GM23338 (cell line): ENCODE results near the gene ARMC5. TPM values are rescaled to one million over a fixed set of nuclear protein-coding genes. Genes with fewer than 3 reads are reported as not detected.
"Not testable (repeated sequence)": the region's sequence is repeated elsewhere in the genome, so short reads cannot be mapped to it uniquely, and the experiment has no call there.

Experiments
- ATAC-seq: fragments of 200-7000 bp; cut with Tn5 transposase; 3 replicates; pipeline ENCODE4 v1.9.1; 2020
- DNase-seq: peaks from one replicate; pipeline ENCODE4 v3.0.0-alpha.2; 2015; ENCODE audit warnings: low spot score
- H2AFZ ChIP-seq: fragments of 200-600 bp; sonication (generic); 2 replicates; pipeline ENCODE4 v1.8.0; 2016; ENCODE audit warnings: antibody characterized with exemption, mild to moderate bottlenecking, moderate library complexity
- H3F3A ChIP-seq: fragments of 200-600 bp; sonication (generic); replicated peaks from 2 replicates; pipeline ENCODE4 v1.8.0; 2017; ENCODE audit warnings: antibody characterized with exemption, mixed run types, low read depth
- H3K27ac ChIP-seq: fragments of 200-600 bp; sonication (generic); 2 replicates; pipeline ENCODE4 v1.6.1; 2016; ENCODE audit warnings: low read depth
- H3K27me3 ChIP-seq: fragments of 200-600 bp; sonication (generic); 2 replicates; pipeline ENCODE4 v1.8.0; 2016; ENCODE audit warnings: mild to moderate bottlenecking, mixed run types, moderate library complexity; ENCODE audit not compliant: insufficient read depth
- H3K36me3 ChIP-seq: fragments of 200-600 bp; sonication (generic); 2 replicates; pipeline ENCODE4 v1.8.0; 2016; ENCODE audit warnings: mild to moderate bottlenecking; ENCODE audit not compliant: insufficient read depth
- H3K4me1 ChIP-seq: fragments of 200-600 bp; sonication (generic); 2 replicates; pipeline ENCODE4 v1.8.0; 2016; ENCODE audit warnings: mild to moderate bottlenecking, moderate library complexity; ENCODE audit not compliant: insufficient read depth
- H3K4me2 ChIP-seq: fragments of 200-600 bp; sonication (generic); 2 replicates; pipeline ENCODE4 v1.7.1; 2017; ENCODE audit warnings: mixed run types
- H3K4me3 ChIP-seq: fragments of 200-600 bp; sonication (generic); 2 replicates; pipeline ENCODE4 v1.6.1; 2016; ENCODE audit warnings: mixed run types
- H3K79me2 ChIP-seq: fragments of 200-600 bp; sonication (generic); replicated peaks from 2 replicates; pipeline ENCODE4 v1.8.0; 2017; ENCODE audit warnings: mild to moderate bottlenecking; ENCODE audit not compliant: insufficient read depth
- H3K9me2 ChIP-seq: fragments of 200-600 bp; sonication (generic); 2 replicates; pipeline ENCODE4 v1.8.0; 2017; ENCODE audit not compliant: insufficient read depth
- H4K20me1 ChIP-seq: fragments of 200-600 bp; sonication (generic); replicated peaks from 2 replicates; pipeline ENCODE4 v1.8.0; 2017; ENCODE audit warnings: mild to moderate bottlenecking; ENCODE audit not compliant: insufficient read depth
- H3K27ac Mint-ChIP-seq: 2 replicates; pipeline ENCODE4 v1.8.0; 2020; ENCODE audit warnings: inconsistent platforms, mild to moderate bottlenecking, moderate library complexity, mixed read lengths
- H3K27me3 Mint-ChIP-seq: 3 replicates; pipeline ENCODE4 v1.8.0; 2022; ENCODE audit warnings: low read depth, mild to moderate bottlenecking, moderate library complexity, mixed read lengths, inconsistent platforms; ENCODE audit not compliant: insufficient read depth, poor library complexity
- H3K36me3 Mint-ChIP-seq: 3 replicates; pipeline ENCODE4 v1.8.0; 2021; ENCODE audit warnings: low read depth, mild to moderate bottlenecking, inconsistent platforms, moderate library complexity, mixed read lengths
- H3K4me1 Mint-ChIP-seq: 3 replicates; pipeline ENCODE4 v1.8.0; 2020; ENCODE audit warnings: mild to moderate bottlenecking, inconsistent platforms, mixed read lengths
- H3K4me3 Mint-ChIP-seq: 3 replicates; pipeline ENCODE4 v1.8.0; 2021; ENCODE audit warnings: moderate library complexity, mild to moderate bottlenecking, inconsistent platforms, mixed read lengths
- H3K9me3 Mint-ChIP-seq: 3 replicates; pipeline ENCODE4 v1.8.0; 2020; ENCODE audit warnings: moderate library complexity, mild to moderate bottlenecking, inconsistent platforms, mixed read lengths
- CREB1 ChIP-seq: fragments of 250-450 bp; sonication (Bioruptor Pico); IDR thresholded peaks from 2 replicates; pipeline ENCODE4 v1.5.0; 2020; ENCODE audit warnings: low read depth, mild to moderate bottlenecking, moderate library complexity
- EZH2 ChIP-seq: fragments of 200-600 bp; sonication (generic); IDR thresholded peaks from one replicate; pipeline ENCODE4 v1.8.0; 2017; ENCODE audit warnings: antibody characterized with exemption, mild to moderate bottlenecking, low read depth; ENCODE audit not compliant: unreplicated experiment
- EZH2phosphoT487 ChIP-seq: fragments of 200-600 bp; sonication (generic); IDR thresholded peaks from one replicate; pipeline ENCODE4 v1.8.1; 2018; ENCODE audit warnings: antibody characterized with exemption; ENCODE audit not compliant: unreplicated experiment
- JUNB ChIP-seq: IDR thresholded peaks from one replicate; pipeline ENCODE4 v1.6.1; 2016; ENCODE audit warnings: antibody characterized with exemption; ENCODE audit not compliant: unreplicated experiment
- POLR2AphosphoS5 ChIP-seq: IDR thresholded peaks from 2 replicates; pipeline ENCODE4 v1.6.1; 2016; ENCODE audit warnings: antibody characterized with exemption, low read depth
- ZNF331 ChIP-seq: fragments of 250-450 bp; sonication (Bioruptor Pico); IDR thresholded peaks from 2 replicates; pipeline ENCODE4 v1.5.0; 2020; ENCODE audit warnings: low read depth, mild to moderate bottlenecking, moderate library complexity
- polyA plus RNA-seq: library from polyadenylated mRNA; unstranded; fragments of >200 nt; fragmentation: Nextera tagmentation; extraction: Ambion mirVana; gene quantifications from 2 replicates; pipeline ENCODE4 v1.2.1, GENCODE V29; 2016
- total RNA-seq: library from RNA; depleted of rRNA; stranded (reverse); fragments of >200 nt; shearing (Covaris generic); gene quantifications from 2 replicates; pipeline ENCODE4 v1.2.3, GENCODE V29; 2014
- TF ChIP-seq, protein P1 (sequence below), 2 experiments: fragments of 200-600 bp in 1 of 2; sonication (generic) in 1 of 2; conservative IDR thresholded peaks; 2 replicates each; pipeline versions ENCODE4 v1.5.1 to v1.6.1; 2016 to 2017; ENCODE audit warnings: antibody characterized with exemption in 2 of 2, low read depth in 2 of 2, mild to moderate bottlenecking in 2 of 2, moderate library complexity in 1 of 2
- TF ChIP-seq, protein P2 (sequence below): IDR thresholded peaks from one replicate; pipeline ENCODE4 v1.6.1; 2018; ENCODE audit warnings: antibody characterized with exemption; ENCODE audit not compliant: unreplicated experiment

ARMC5 gene
- total and polyA plus RNA-seq, 2 experiments from 2014 or later: 5.9 to 11.3 TPM

DNA sequence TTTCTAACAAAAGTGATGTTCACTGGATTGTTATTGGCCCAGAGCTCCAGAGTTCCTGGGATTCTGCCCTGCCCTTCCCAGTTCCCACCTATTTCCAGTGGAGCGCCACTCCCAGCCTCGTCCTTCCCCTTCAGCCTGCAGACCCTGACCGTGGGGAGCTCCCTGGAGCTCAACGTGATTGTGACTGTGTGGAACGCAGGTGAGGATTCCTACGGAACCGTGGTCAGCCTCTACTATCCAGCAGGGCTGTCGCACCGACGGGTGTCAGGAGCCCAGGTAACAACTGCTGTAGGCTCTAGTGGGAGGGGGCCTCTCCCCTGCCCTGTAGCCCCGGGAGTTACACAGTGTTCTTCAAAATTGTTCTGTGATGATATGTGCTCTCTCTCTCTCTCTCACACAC is 42.9 kb upstream of the ARMC5 start:
- H4K20me1 ChIP-seq: no peaks in the 10 kb centered on the region
- no peak overlapping the region for H3K27ac Mint-ChIP-seq
- no peaks in the 10 kb centered on the region for H3K36me3 ChIP-seq
- H3K4me1 Mint-ChIP-seq: no peaks in the 10 kb centered on the region
- H3K79me2 ChIP-seq: no peaks in the 10 kb centered on the region
- no peaks in the 10 kb centered on the region; the same call in 2 of the 3 replicates for H3K36me3 Mint-ChIP-seq
- H3K27me3 ChIP-seq: no peaks in the 10 kb centered on the region
- H3K9me2 ChIP-seq: no peaks in the 10 kb centered on the region
- no peak overlapping the region for H3K4me3 ChIP-seq
- H3F3A ChIP-seq: no peaks in the 10 kb centered on the region
- H3K4me1 ChIP-seq: no peaks in the 10 kb centered on the region
- no peak for DNase-seq
- no peak for ATAC-seq
- TF ChIP-seq POLR2AphosphoS5 (no peak), EZH2 (no peak), JUNB (no peak), EZH2phosphoT487 (no peak)
- TF ChIP-seq, protein P1, sequence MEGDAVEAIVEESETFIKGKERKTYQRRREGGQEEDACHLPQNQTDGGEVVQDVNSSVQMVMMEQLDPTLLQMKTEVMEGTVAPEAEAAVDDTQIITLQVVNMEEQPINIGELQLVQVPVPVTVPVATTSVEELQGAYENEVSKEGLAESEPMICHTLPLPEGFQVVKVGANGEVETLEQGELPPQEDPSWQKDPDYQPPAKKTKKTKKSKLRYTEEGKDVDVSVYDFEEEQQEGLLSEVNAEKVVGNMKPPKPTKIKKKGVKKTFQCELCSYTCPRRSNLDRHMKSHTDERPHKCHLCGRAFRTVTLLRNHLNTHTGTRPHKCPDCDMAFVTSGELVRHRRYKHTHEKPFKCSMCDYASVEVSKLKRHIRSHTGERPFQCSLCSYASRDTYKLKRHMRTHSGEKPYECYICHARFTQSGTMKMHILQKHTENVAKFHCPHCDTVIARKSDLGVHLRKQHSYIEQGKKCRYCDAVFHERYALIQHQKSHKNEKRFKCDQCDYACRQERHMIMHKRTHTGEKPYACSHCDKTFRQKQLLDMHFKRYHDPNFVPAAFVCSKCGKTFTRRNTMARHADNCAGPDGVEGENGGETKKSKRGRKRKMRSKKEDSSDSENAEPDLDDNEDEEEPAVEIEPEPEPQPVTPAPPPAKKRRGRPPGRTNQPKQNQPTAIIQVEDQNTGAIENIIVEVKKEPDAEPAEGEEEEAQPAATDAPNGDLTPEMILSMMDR (conservative IDR thresholded peaks at IDR 0.05; ENCODE audit: low read depth in 2 of 2): no peak
- H2AFZ ChIP-seq: no peak overlapping the region
- H3K4me2 ChIP-seq: no peak overlapping the region
- no peak overlapping the region for H3K4me3 Mint-ChIP-seq
- peaks cover 2% of the 10 kb centered on the region; the same call in 2 of the 3 replicates for H3K9me3 Mint-ChIP-seq
- peaks cover 7% of the 10 kb centered on the region for H3K27me3 Mint-ChIP-seq
- H3K27ac ChIP-seq: no peak overlapping the region

DNA sequence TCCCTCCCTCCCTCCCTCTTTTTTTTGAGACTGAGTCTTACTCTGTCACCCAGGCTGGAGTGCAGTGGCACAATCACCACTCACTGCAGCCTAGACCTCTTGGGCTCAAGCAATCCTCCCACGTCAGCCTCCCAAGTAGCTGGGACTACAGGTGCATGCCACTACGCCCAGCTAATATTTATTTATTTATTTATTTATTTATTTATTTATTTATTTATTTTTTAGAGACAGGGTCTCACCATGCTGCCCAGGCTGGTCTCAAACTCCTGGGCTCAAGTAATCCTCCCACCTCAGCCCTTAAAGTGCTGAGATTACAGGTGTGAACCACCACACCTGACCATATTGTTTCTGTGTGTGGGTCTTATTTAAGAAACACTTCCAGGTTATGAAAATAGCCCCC is 42.3 kb upstream of the ARMC5 start:
- not testable (repeated sequence) for H3F3A ChIP-seq, H3K36me3 ChIP-seq, H2AFZ ChIP-seq, ATAC-seq, H3K4me3 Mint-ChIP-seq, H3K9me3 Mint-ChIP-seq, H3K4me2 ChIP-seq, H3K27ac Mint-ChIP-seq, H3K4me1 Mint-ChIP-seq, H3K79me2 ChIP-seq, H3K36me3 Mint-ChIP-seq, DNase-seq, H4K20me1 ChIP-seq, H3K4me3 ChIP-seq, H3K4me1 ChIP-seq, H3K27me3 Mint-ChIP-seq, H3K27ac ChIP-seq, H3K27me3 ChIP-seq, H3K9me2 ChIP-seq

DNA sequence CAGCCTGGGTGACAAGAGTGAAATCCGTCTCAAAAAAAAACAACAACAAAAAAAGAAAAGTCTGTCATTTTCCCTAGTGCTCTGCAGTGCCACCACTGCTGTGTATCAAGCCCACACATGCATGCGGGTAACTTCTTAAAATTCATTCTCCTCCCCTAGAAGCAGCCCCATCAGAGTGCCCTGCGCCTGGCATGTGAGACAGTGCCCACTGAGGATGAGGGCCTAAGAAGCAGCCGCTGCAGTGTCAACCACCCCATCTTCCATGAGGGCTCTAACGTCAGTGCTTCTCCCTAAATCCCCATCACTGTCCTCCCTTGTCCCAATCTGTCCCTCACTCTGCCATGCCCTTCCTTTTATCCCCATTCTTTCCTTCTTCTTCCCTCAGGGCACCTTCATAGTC is 41.4 kb upstream of the ARMC5 start:
- no peaks in the 10 kb centered on the region for H3K79me2 ChIP-seq
- no peak for DNase-seq
- no peak overlapping the region for H3K4me3 Mint-ChIP-seq
- no peaks in the 10 kb centered on the region for H3K9me2 ChIP-seq
- no peaks in the 10 kb centered on the region for H3F3A ChIP-seq
- no peaks in the 10 kb centered on the region for H3K27me3 ChIP-seq
- no peaks in the 10 kb centered on the region for H3K36me3 ChIP-seq
- no peaks in the 10 kb centered on the region for H3K4me1 ChIP-seq
- no peaks in the 10 kb centered on the region; the same call in 2 of the 3 replicates for H3K36me3 Mint-ChIP-seq
- H3K27ac ChIP-seq: no peak overlapping the region
- no peak overlapping the region for H3K27ac Mint-ChIP-seq
- H3K4me1 Mint-ChIP-seq: no peaks in the 10 kb centered on the region
- no peak overlapping the region for H3K4me3 ChIP-seq
- peaks cover 7% of the 10 kb centered on the region for H3K27me3 Mint-ChIP-seq
- no peaks in the 10 kb centered on the region for H4K20me1 ChIP-seq
- peaks cover 2% of the 10 kb centered on the region; the same call in 2 of the 3 replicates for H3K9me3 Mint-ChIP-seq
- H3K4me2 ChIP-seq: no peak overlapping the region
- ATAC-seq: no peak
- H2AFZ ChIP-seq: no peak overlapping the region
- TF ChIP-seq CREB1 (no peak), ZNF331 (no peak)
- TF ChIP-seq, protein P2, sequence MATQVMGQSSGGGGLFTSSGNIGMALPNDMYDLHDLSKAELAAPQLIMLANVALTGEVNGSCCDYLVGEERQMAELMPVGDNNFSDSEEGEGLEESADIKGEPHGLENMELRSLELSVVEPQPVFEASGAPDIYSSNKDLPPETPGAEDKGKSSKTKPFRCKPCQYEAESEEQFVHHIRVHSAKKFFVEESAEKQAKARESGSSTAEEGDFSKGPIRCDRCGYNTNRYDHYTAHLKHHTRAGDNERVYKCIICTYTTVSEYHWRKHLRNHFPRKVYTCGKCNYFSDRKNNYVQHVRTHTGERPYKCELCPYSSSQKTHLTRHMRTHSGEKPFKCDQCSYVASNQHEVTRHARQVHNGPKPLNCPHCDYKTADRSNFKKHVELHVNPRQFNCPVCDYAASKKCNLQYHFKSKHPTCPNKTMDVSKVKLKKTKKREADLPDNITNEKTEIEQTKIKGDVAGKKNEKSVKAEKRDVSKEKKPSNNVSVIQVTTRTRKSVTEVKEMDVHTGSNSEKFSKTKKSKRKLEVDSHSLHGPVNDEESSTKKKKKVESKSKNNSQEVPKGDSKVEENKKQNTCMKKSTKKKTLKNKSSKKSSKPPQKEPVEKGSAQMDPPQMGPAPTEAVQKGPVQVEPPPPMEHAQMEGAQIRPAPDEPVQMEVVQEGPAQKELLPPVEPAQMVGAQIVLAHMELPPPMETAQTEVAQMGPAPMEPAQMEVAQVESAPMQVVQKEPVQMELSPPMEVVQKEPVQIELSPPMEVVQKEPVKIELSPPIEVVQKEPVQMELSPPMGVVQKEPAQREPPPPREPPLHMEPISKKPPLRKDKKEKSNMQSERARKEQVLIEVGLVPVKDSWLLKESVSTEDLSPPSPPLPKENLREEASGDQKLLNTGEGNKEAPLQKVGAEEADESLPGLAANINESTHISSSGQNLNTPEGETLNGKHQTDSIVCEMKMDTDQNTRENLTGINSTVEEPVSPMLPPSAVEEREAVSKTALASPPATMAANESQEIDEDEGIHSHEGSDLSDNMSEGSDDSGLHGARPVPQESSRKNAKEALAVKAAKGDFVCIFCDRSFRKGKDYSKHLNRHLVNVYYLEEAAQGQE: no peak
